ENCODE results near the gene ADAMTS8. TPM values are rescaled to one million over a fixed set of nuclear protein-coding genes. Genes with fewer than 3 reads are reported as not detected.

Gene ADAMTS8
- total and polyA plus RNA-seq, 11 donors: 0.12 to 2.8 (median 0.87) TPM

- H3K4me1 ChIP-seq: peaks cover 2 to 17% (median 8%) of the 10 kb centered on the region in 12 donors
- no peak for ATAC-seq
Measured at GRCh38 chr11:130471731-130472433, 43.5 kb upstream of the ADAMTS8 start.

GRCh38 chr11:130470832-130471706, 42.7 kb upstream of the ADAMTS8 start:
- DNase-seq: peak in 1 of 5 donors; percentile 7
- ATAC-seq: no peak
- Histone ChIP-seq H3K4me1 (peaks cover 0 to 9% (median 1%) of the 10 kb centered on the region in 12 donors), H3K27me3 (no peaks in the 10 kb centered on the region), H3K36me3 (peaks cover 0 to 90% (median 61%) of the 10 kb centered on the region in 9 donors), H3K4me3 (no peak overlapping the region), H3K9me3 (no peaks in the 10 kb centered on the region), H3K27ac (no peak overlapping the region)
- intact Hi-C loops (cut with DNase I): no loop called here
- TF ChIP-seq CTCF (IDR thresholded peaks at IDR 0.05) (no peak), POLR2A (IDR thresholded peaks at IDR 0.05) (no peak)
- WGBS, 4 donors: 93 to 95% (median 94%) methylated on average over 16 to 20 of the region's 20 CpGs

More at GRCh38 chr11:130471731-130472433, 43.5 kb upstream of the ADAMTS8 start:
- no peaks in the 10 kb centered on the region for H3K9me3 ChIP-seq
- no peak overlapping the region for H3K4me3 ChIP-seq
- peaks cover 0 to 82% (median 52%) of the 10 kb centered on the region in 9 donors for H3K36me3 ChIP-seq
- DNase-seq: peak in 1 of 5 donors; percentile 13
- 61 to 91% (median 89%) methylated on average over 5 to 11 of the region's 11 CpGs for whole genome bisulfite sequencing, 4 donors
- intact Hi-C loops (cut with DNase I): no loop called here
- no peak overlapping the region for H3K27ac ChIP-seq
- no peaks in the 10 kb centered on the region for H3K27me3 ChIP-seq
- TF ChIP-seq POLR2A (IDR thresholded peaks at IDR 0.05) (no peak), CTCF (IDR thresholded peaks at IDR 0.05) (no peak)

- Histone ChIP-seq H3K4me1 (peaks cover 0 to 1% (median 0%) of the 10 kb centered on the region in 12 donors), H3K36me3 (peaks cover 0 to 93% (median 80%) of the 10 kb centered on the region in 9 donors), H3K27ac (no peak overlapping the region), H3K9me3 (no peaks in the 10 kb centered on the region), H3K27me3 (no peaks in the 10 kb centered on the region), H3K4me3 (no peak overlapping the region)
- intact Hi-C loops (cut with DNase I): no loop called here
- ATAC-seq: peak in 1 of 4 donors; percentile 5
- TF ChIP-seq POLR2A (IDR thresholded peaks at IDR 0.05): no peak
- no peak for TF ChIP-seq CTCF (IDR thresholded peaks at IDR 0.05)
- WGBS, 4 donors: 92 to 98% (median 95%) methylated on average over 6 of the region's 6 CpGs
- peak in 1 of 5 donors; percentile 11 for DNase-seq
Measured at GRCh38 chr11:130469181-130469580, 40.8 kb upstream of the ADAMTS8 start.

All from heart left ventricle (tissue), 16 donors.